GM19397 (cell line): Measurements from ENCODE around the gene ZNF213.

Experiments used
- ATAC-seq: cut with Tn5 transposase; IDR thresholded peaks from one replicate; pipeline ENCODE4 v1.9.1; 2021; ENCODE audit warnings: mild to moderate bottlenecking, moderate library complexity; ENCODE audit not compliant: unreplicated experiment

Gene ZNF213

GRCh38 chr16:3134338-3135125 lies at the start of gene ZNF213:
Gene ZNF213 (plus strand): TSS chr16:3135029. CDS start chr16:3137281, 2,252 bp downstream.
- ATAC-seq, result peak; percentile 87

- no peak for ATAC-seq
Observed at GRCh38 chr16:3085868-3086595, 48.8 kb upstream of the ZNF213 start.

GRCh38 chr16:3086596-3087242 lies 48.1 kb upstream of the ZNF213 start:
- ATAC-seq, result no peak

GRCh38 chr16:3087243-3088235 lies 47.3 kb upstream of the ZNF213 start:
- no peak for ATAC-seq

GRCh38 chr16:3088450-3088849 lies 46.4 kb upstream of the ZNF213 start:
- ATAC-seq, result no peak

GRCh38 chr16:3088925-3089716 lies 45.7 kb upstream of the ZNF213 start:
- no peak for ATAC-seq

GRCh38 chr16:3089717-3090592 lies 44.9 kb upstream of the ZNF213 start:
- no peak for ATAC-seq

GRCh38 chr16:3091551-3091950 lies 43.3 kb upstream of the ZNF213 start:
- no peak for ATAC-seq

GRCh38 chr16:3092501-3092941 lies 42.3 kb upstream of the ZNF213 start:
- ATAC-seq, result no peak

- ATAC-seq, result no peak
Observed at GRCh38 chr16:3094289-3095027, 40.4 kb upstream of the ZNF213 start.

GRCh38 chr16:3095869-3096268 lies 39.0 kb upstream of the ZNF213 start:
- peak; percentile 57 for ATAC-seq

GRCh38 chr16:3096362-3096761 lies 38.5 kb upstream of the ZNF213 start:
- no peak for ATAC-seq

GRCh38 chr16:3097266-3097665 lies 37.6 kb upstream of the ZNF213 start:
- no peak for ATAC-seq

GRCh38 chr16:3098459-3099394 lies 36.1 kb upstream of the ZNF213 start, which contains the start of gene ZSCAN10:
Gene ZSCAN10 (minus strand): TSS chr16:3099294. CDS start chr16:3092937, 6,357 bp downstream.
- no peak for ATAC-seq

- no peak for ATAC-seq
Observed at GRCh38 chr16:3099395-3099731, 35.5 kb upstream of the ZNF213 start.

- peak; percentile 52 for ATAC-seq
Observed at GRCh38 chr16:3099732-3100499, 34.9 kb upstream of the ZNF213 start.
